A204.1 (cell line): Measurements from ENCODE around the gene RHOT2.

ENCODE experiments used
- FAIRE-seq: peaks from 2 replicates; lab custom pipeline; 2012; peaks lifted over from hg19 to GRCh38; lab: Jason Lieb, UNC

Gene RHOT2

DNA sequence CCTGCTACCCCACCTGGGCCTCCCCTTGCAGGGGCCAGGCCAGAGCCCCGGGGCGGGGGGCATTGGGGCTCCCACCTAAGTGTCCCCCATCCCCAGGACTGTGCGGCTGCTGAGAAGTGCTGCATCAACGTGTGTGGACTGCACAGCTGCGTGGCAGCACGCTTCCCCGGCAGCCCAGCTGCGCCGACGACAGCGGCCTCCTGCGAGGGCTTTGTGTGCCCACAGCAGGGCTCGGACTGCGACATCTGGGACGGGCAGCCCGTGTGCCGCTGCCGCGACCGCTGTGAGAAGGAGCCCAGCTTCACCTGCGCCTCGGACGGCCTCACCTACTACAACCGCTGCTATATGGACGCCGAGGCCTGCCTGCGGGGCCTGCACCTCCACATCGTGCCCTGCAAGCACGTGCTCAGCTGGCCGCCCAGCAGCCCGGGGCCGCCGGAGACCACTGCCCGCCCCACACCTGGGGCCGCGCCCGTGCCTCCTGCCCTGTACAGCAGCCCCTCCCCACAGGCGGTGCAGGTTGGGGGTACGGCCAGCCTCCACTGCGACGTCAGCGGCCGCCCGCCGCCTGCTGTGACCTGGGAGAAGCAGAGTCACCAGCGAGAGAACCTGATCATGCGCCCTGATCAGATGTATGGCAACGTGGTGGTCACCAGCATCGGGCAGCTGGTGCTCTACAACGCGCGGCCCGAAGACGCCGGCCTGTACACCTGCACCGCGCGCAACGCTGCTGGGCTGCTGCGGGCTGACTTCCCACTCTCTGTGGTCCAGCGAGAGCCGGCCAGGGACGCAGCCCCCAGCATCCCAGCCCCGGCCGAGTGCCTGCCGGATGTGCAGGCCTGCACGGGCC is 35.2 kb upstream of the RHOT2 start:
- FAIRE-seq: no peak

- no peak for FAIRE-seq
These were observed 34.4 kb upstream of the RHOT2 start for GRCh38 chr16:633336-634050.

- FAIRE-seq: no peak
These were observed 33.8 kb upstream of the RHOT2 start for GRCh38 chr16:634051-634670.

DNA sequence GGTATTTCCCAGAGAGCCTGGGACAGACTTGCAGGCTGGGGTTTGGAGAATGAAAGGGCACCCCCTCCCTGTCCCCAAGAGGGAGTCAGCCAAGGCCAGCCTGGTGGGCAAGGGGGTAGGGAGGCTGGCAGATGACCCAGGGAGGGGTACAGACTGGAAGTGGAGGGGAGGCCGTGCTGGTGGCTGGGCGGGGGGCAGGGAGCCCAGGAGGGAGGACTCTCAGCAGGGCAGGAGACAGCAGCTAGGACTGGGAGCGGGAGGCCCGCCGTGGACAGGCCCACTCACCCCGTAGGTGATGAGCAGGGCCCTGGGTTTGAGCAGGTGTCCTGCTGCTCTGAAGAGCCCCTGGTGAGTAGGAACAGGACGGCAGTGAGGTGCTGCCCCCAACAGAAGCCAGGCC is 32.9 kb upstream of the RHOT2 start:
- FAIRE-seq: no peak

DNA sequence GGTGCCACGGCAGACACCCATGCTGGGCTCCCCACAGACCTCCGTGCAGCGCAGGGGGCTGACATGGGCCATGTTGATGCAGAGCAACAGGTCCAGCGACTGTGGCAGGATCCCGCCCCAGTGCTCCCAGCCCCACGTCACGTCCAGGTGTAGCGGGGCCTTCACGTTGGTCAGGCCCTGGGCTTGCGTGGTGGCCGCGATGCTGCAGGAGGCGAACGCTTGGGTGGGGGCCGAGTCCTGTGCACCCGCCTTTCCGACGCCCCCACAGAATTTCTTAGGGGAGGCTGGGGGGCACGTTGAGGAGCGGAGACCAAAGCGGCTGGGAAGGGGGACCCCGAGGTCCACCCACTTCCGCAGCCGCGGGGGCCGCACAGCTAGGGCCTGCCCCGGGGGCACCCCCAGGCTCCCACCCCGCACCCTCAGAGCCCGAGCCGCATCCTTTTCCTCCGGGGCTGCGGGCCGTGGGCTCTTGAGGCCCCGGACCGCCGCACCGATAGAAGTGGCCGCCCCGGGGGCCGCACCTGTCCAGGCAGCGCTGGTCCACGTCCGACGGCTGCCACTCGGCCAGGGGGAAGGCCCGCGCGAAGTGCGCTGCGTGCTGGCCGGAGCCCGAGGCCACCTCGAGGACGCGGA is 32.2 kb upstream of the RHOT2 start:
- FAIRE-seq: no peak

GRCh38 chr16:636206-637080 is 31.5 kb upstream of the RHOT2 start, which contains the start of gene METTL26:
Gene METTL26, minus strand, starts transcription at chr16:636305. Its CDS starts 15 bp downstream, at chr16:636290.
- FAIRE-seq: no peak

DNA sequence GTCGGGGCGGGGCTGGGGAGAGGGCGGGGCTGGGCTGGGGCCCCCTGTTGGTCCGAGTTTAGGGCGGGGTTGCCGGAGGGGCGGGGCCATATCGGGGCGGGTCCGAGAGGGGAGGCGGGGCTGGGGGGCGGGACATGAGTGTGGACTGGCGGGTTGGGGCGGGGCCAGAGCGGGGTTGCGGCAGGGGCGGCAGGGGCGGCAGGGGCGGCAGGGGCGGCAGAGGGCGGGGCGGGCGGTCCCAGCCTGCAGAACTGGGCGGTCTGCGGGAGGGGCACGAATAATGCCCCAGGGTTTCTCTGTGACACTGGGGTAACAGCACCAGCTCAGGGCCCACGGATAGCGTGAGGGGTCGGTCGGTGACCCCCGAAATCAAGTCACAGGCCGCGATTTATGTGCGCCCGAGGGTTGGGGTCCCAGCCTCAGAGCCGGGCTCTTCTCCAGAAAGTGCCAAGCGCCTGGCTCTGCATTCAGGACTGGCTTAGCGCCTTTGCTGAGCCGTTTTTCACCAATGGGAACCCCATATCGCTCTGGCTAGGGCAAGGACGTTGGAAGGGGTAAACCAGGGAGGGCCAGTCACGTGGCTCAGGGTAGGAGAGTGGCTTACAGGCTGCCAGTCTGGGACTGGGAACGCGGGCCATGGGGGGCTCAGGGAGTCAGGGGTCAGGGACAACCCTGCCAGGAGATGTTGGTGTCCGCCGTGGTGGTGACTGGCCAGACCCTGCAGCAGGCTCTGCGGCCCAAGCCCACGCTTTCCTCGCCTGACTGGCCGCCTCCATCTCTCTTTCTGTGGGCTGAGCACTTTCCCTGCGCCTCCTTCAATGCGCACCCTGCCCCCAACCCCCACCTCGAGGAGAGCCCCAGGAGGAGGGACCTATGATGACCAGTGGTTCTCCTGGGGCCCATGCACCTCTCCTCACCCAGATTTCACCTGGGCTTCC is 30.6 kb upstream of the RHOT2 start:
- no peak for FAIRE-seq

DNA sequence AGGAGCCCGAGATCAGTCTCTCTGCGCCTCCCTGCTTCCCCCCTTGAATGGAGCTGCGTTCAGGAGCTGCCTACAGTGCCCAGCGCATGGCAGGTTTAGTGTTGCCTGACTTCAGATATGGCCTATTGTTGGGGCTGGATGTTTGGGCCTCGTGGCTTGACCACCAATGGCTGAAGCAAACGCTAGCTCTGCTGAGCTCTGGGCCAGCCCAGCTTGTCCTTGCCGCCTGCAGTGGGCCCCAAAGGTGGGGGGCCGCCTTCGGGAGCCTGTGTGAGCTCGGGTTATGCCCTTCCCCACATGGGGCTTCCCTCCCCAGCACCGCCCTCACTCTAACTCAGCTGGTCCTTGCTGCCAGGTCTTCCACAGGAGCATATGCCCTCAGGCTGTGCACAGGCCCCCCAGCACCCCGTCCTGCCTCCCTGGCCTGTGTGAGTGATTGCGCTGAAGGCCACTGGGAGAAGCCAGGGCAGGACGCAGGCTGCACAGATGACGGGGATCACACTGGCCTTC is 29.8 kb upstream of the RHOT2 start:
- no peak for FAIRE-seq

DNA sequence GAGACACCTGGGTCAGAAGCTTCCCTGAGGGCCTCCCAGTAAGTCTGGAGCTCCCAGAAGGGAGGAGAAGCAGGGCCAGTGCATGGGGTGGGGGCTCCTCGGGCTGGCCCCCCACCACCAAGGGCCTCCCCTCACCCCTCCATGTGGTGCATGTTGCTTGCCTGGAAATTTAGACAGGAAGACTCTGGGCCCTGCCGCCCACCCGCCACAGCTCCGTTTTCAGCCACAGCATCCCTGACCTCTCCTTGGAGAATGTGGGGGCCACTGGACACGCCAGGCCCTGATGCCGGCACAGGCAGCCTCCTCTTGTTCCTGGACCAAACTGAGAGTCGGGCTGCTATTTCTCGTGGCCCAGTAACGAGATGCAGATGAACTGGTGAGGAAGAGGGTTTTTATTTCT is 29.1 kb upstream of the RHOT2 start:
- FAIRE-seq: no peak

- no peak for FAIRE-seq
These were observed 27.3 kb upstream of the RHOT2 start for GRCh38 chr16:640614-641013.

GRCh38 chr16:641326-642188 is 26.4 kb upstream of the RHOT2 start, which contains the start of gene MCRIP2:
Gene MCRIP2, plus strand, starts transcription at chr16:641828. Its CDS starts 164 bp downstream, at chr16:641992.
- no peak for FAIRE-seq

DNA sequence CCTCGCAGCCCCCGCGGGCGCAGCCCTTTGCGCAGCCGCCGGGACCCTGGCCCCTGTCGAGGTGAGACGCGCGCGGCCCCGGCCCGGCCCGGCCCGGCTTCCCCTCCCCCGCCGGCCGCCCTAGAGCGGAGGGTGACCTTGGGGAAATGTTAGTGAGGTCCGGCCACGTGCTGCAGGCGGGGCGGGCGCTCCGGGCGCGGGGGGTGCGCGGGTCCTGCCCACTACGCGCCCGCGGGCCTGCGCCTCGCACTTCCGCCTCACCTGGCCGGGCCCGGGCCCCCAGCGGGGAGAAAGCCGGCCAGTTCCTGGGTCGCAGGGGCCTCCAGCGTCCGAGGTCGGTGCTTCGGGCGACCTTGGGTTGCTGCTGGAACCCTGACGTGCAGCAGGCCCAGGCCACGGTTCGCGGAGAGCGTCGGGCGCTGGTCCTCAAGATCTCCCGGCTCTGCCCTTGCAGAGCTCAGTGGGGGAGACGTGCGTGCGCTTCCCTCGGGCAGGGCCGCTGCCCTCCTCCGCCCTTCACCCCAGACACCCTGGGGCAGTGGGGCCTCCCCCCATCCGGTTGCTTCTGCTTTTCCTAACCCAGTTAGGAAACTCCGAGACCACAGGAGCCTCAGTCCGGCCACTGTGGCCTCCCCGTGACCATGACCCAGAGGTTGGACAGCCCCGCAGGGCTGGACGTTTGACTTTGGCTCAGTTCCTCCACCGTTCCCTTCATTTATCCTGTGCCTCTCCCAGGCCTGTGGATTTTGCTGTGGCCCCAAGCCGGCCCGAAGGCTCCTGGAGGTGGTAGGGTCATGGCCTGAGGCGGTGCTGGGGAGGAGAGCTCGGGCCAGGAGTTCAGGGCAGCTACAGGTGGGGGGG is 25.5 kb upstream of the RHOT2 start:
- no peak for FAIRE-seq

GRCh38 chr16:643050-643368 is 24.9 kb upstream of the RHOT2 start:
- no peak for FAIRE-seq

- FAIRE-seq: no peak
These were observed 23.4 kb upstream of the RHOT2 start for GRCh38 chr16:644556-644955.

GRCh38 chr16:645852-646678 is 21.9 kb upstream of the RHOT2 start:
- no peak for FAIRE-seq

- FAIRE-seq: no peak
These were observed 21.2 kb upstream of the RHOT2 start for GRCh38 chr16:646679-647172.

GRCh38 chr16:647173-647902 is 20.6 kb upstream of the RHOT2 start:
- FAIRE-seq: no peak
